Activated CD8-positive, alpha-beta memory T cell treated with anti-CD3 and anti-CD28 coated beads for 24 hours (primary cell): ENCODE measurements around the gene ACOT12.
"Not testable (repeated sequence)": the region's sequence is repeated elsewhere in the genome, so short reads cannot be mapped to it uniquely, and the experiment has no call there.

Source experiments
- DNase-seq: peaks from one replicate; pipeline ENCODE4 v3.0.0-alpha.2; 2020

The ACOT12 gene

GRCh38 chr5:81393783-81394718 lies at the start of gene ACOT12:
Gene ACOT12 (minus strand): TSS chr5:81394134. CDS start chr5:81394114, 20 bp downstream.
- no peak for DNase-seq

- no peak for DNase-seq
These were observed 41.1 kb upstream of the ACOT12 start for GRCh38 chr5:81435023-81435422.

GRCh38 chr5:81429985-81430384 lies 36.1 kb upstream of the ACOT12 start:
- no peak for DNase-seq

- DNase-seq, result no peak
These were observed 35.4 kb upstream of the ACOT12 start for GRCh38 chr5:81429363-81429762.

- no peak for DNase-seq
These were observed 34.9 kb upstream of the ACOT12 start for GRCh38 chr5:81428861-81429260.

- no peak for DNase-seq
These were observed 34.5 kb upstream of the ACOT12 start for GRCh38 chr5:81428446-81428845.

GRCh38 chr5:81427566-81427965 lies 33.6 kb upstream of the ACOT12 start:
- no peak for DNase-seq

- no peak for DNase-seq
These were observed 32.6 kb upstream of the ACOT12 start for GRCh38 chr5:81426359-81427030.

- no peak for DNase-seq
These were observed 31.6 kb upstream of the ACOT12 start for GRCh38 chr5:81425569-81425968.

- no peak for DNase-seq
These were observed 30.8 kb upstream of the ACOT12 start for GRCh38 chr5:81424728-81425127.

- no peak for DNase-seq
These were observed 28.7 kb upstream of the ACOT12 start for GRCh38 chr5:81422671-81423070.

GRCh38 chr5:81420039-81420667 lies 26.2 kb upstream of the ACOT12 start:
- no peak for DNase-seq

- no peak for DNase-seq
These were observed 24.7 kb upstream of the ACOT12 start for GRCh38 chr5:81418606-81419005.

GRCh38 chr5:81417052-81417451 lies 23.1 kb upstream of the ACOT12 start:
- no peak for DNase-seq

- no peak for DNase-seq
These were observed 16.0 kb upstream of the ACOT12 start for GRCh38 chr5:81409896-81410295.

GRCh38 chr5:81409361-81409760 lies 15.4 kb upstream of the ACOT12 start:
- no peak for DNase-seq

GRCh38 chr5:81408496-81408895 lies 14.6 kb upstream of the ACOT12 start:
- DNase-seq, result no peak

GRCh38 chr5:81407811-81408210 lies 13.9 kb upstream of the ACOT12 start:
- DNase-seq, result not testable (repeated sequence)

- no peak for DNase-seq
These were observed 11.4 kb upstream of the ACOT12 start for GRCh38 chr5:81405126-81405891.

GRCh38 chr5:81402192-81402930 lies 8.4 kb upstream of the ACOT12 start:
- DNase-seq, result no peak

- DNase-seq, result no peak
These were observed 7.3 kb upstream of the ACOT12 start for GRCh38 chr5:81401266-81401665.

GRCh38 chr5:81400375-81400774 lies 6.4 kb upstream of the ACOT12 start:
- DNase-seq, result no peak
